ENCODE results near the gene RUNX2. TPM values are rescaled to one million over a fixed set of nuclear protein-coding genes. Genes with fewer than 3 reads are reported as not detected.
A peak's percentile ranks its signal among the peaks of the same experiment; 100 is the strongest.

Gene RUNX2
- total and polyA plus RNA-seq, 2 experiments from 2014 or later = 4.4 to 5.2 TPM

- no peak overlapping the region for H2AFZ ChIP-seq
- no peak overlapping the region for H3K4me3 ChIP-seq
- in situ Hi-C loops (cut with MboI) = no loop called here
- no peak overlapping the region for H3K27ac ChIP-seq
- H3K9me3 ChIP-seq (ENCODE audit: low read depth) = no peaks in the 10 kb centered on the region
- no peaks in the 10 kb centered on the region for H3K9me2 ChIP-seq (ENCODE audit: insufficient read depth)
- no peaks in the 10 kb centered on the region for H3K27me3 ChIP-seq (replicated peaks; ENCODE audit: insufficient read depth)
- peaks cover 6% of the 10 kb centered on the region for H3K4me1 ChIP-seq (ENCODE audit: insufficient read depth)
- 91 to 92% methylated on average over 11 of the region's 11 CpGs for WGBS, 2 experiments (ENCODE audit: low coverage in 1 of 2, low lambda C conversion rate in 2 of 2, missing lambda C conversion rate in 2 of 2)
- H3K36me3 ChIP-seq (ENCODE audit: low read depth) = no peaks in the 10 kb centered on the region
- no peak overlapping the region for H3K4me2 ChIP-seq (ENCODE audit: unreplicated experiment)
- no peaks in the 10 kb centered on the region for H3K79me2 ChIP-seq (ENCODE audit: insufficient read depth)
- no peak for TF ChIP-seq EZH2 (IDR thresholded peaks at IDR 0.05; ENCODE audit: insufficient read depth, poor library complexity, severe bottlenecking)
- TF ChIP-seq EZH2phosphoT487 (IDR thresholded peaks at IDR 0.05; ENCODE audit: insufficient read depth, low read depth) = no peak
- DNase-seq = no peak
- 0 out of 2 replicates have a peak, but pooled peaks cover under 1% of the 10 kb centered on the region for H3F3A ChIP-seq (ENCODE audit: insufficient read depth)
- H4K20me1 ChIP-seq (ENCODE audit: insufficient read depth) = no peaks in the 10 kb centered on the region
- H3K9ac ChIP-seq = no peak overlapping the region
Measured at GRCh38 chr6:45619211-45619760, 291.2 kb downstream of the RUNX2 start.

DNA sequence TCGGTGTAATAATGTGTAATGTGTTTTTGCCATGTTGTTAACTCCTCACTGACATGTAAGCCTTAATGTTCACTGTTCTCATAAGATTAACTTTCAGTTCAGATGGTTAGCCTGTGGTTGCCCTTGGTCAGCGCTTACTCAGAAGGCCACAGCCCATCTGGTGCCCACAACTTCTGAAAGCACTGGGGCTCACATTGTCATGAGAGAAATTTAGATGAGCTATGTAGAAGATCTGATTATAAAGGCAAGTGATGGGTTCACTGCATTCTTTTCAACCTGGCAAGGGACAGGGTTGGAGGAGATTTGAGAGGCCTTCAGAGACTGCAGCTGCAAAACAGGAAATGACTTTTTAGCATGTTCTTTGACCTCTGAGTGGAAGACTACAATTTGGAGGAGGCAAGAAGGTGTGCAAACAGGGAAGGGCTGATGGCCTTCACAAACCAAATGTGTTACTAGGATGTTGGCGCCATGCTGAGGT, 291.9 kb downstream of the RUNX2 start:
- Histone ChIP-seq H4K20me1 (ENCODE audit: insufficient read depth) (no peaks in the 10 kb centered on the region), H3K4me2 (ENCODE audit: unreplicated experiment) (no peak overlapping the region), H3K9me3 (ENCODE audit: low read depth) (no peaks in the 10 kb centered on the region), H2AFZ (no peak overlapping the region), H3F3A (ENCODE audit: insufficient read depth) (peaks cover 7% of the 10 kb centered on the region), H3K4me1 (ENCODE audit: insufficient read depth) (peaks cover 12% of the 10 kb centered on the region), H3K4me3 (no peak overlapping the region), H3K27me3 (replicated peaks; ENCODE audit: insufficient read depth) (no peaks in the 10 kb centered on the region), H3K36me3 (ENCODE audit: low read depth) (no peaks in the 10 kb centered on the region), H3K9me2 (ENCODE audit: insufficient read depth) (no peaks in the 10 kb centered on the region), H3K27ac (no peak overlapping the region), H3K9ac (no peak overlapping the region), H3K79me2 (ENCODE audit: insufficient read depth) (no peaks in the 10 kb centered on the region)
- TF ChIP-seq EZH2phosphoT487 (IDR thresholded peaks at IDR 0.05; ENCODE audit: insufficient read depth, low read depth) (no peak), EZH2 (IDR thresholded peaks at IDR 0.05; ENCODE audit: insufficient read depth, poor library complexity, severe bottlenecking) (no peak)
- in situ Hi-C loops (cut with MboI) = no loop called here
- DNase-seq = peak; percentile 32
- 94 to 98% methylated on average over 3 of the region's 3 CpGs for WGBS, 2 experiments (ENCODE audit: low coverage in 1 of 2, low lambda C conversion rate in 2 of 2, missing lambda C conversion rate in 2 of 2)

DNA sequence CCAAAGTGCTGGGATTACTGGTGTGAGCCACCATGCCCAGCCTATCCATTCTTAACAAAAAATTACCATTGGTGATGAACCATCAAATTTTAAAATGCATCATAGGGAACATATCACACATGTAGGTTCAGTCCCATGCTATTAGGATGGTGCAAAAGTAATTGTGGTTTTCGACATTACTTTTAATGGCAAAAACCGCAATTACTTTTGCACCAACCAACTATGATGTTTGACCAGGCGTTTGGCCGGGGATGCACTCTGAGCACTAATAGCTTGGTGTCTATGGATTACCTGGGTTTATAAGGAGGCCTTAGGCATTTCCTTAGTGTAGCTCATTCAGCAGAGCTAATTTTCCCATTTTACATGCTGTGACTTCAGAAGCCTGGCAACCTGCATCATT, 296.1 kb downstream of the RUNX2 start:
- no peak overlapping the region for H3K4me3 ChIP-seq
- H3K27ac ChIP-seq = no peak overlapping the region
- no peak overlapping the region for H2AFZ ChIP-seq
- no peak overlapping the region for H3K4me2 ChIP-seq (ENCODE audit: unreplicated experiment)
- 96 to 98% methylated on average over 4 of the region's 4 CpGs for WGBS, 2 experiments (ENCODE audit: low coverage in 1 of 2, low lambda C conversion rate in 2 of 2, missing lambda C conversion rate in 2 of 2)
- no peaks in the 10 kb centered on the region for H3K36me3 ChIP-seq (ENCODE audit: low read depth)
- peaks cover 36% of the 10 kb centered on the region for H3K4me1 ChIP-seq (ENCODE audit: insufficient read depth)
- TF ChIP-seq EZH2phosphoT487 (IDR thresholded peaks at IDR 0.05; ENCODE audit: insufficient read depth, low read depth) (no peak), EZH2 (IDR thresholded peaks at IDR 0.05; ENCODE audit: insufficient read depth, poor library complexity, severe bottlenecking) (no peak)
- no peak overlapping the region for H3K9ac ChIP-seq
- in situ Hi-C loops (cut with MboI) = no loop called here
- no peaks in the 10 kb centered on the region for H4K20me1 ChIP-seq (ENCODE audit: insufficient read depth)
- no peaks in the 10 kb centered on the region for H3K27me3 ChIP-seq (replicated peaks; ENCODE audit: insufficient read depth)
- no peaks in the 10 kb centered on the region for H3K9me3 ChIP-seq (ENCODE audit: low read depth)
- H3K9me2 ChIP-seq (ENCODE audit: insufficient read depth) = no peaks in the 10 kb centered on the region
- no peak for DNase-seq
- no peaks in the 10 kb centered on the region for H3K79me2 ChIP-seq (ENCODE audit: insufficient read depth)
- peaks cover 34% of the 10 kb centered on the region for H3F3A ChIP-seq (ENCODE audit: insufficient read depth)

- in situ Hi-C loops (cut with MboI) = no loop called here
Measured at GRCh38 chr6:45625191-45625664, 297.1 kb downstream of the RUNX2 start.

More at GRCh38 chr6:45625191-45625664, 297.1 kb downstream of the RUNX2 start:
- TF ChIP-seq EZH2phosphoT487 (IDR thresholded peaks at IDR 0.05; ENCODE audit: insufficient read depth, low read depth) (no peak), EZH2 (IDR thresholded peaks at IDR 0.05; ENCODE audit: insufficient read depth, poor library complexity, severe bottlenecking) (no peak)
- Histone ChIP-seq H3K4me2 (ENCODE audit: unreplicated experiment) (peak overlapping the region; percentile 56), H3F3A (ENCODE audit: insufficient read depth) (peaks cover 34% of the 10 kb centered on the region), H2AFZ (peak overlapping the region; percentile 48), H3K9me2 (ENCODE audit: insufficient read depth) (no peaks in the 10 kb centered on the region), H3K27ac (peak overlapping the region; percentile 91), H3K9ac (peak overlapping the region; percentile 65), H3K9me3 (ENCODE audit: low read depth) (no peaks in the 10 kb centered on the region), H3K4me1 (ENCODE audit: insufficient read depth) (peaks cover 36% of the 10 kb centered on the region), H4K20me1 (ENCODE audit: insufficient read depth) (no peaks in the 10 kb centered on the region), H3K79me2 (ENCODE audit: insufficient read depth) (no peaks in the 10 kb centered on the region), H3K27me3 (replicated peaks; ENCODE audit: insufficient read depth) (no peaks in the 10 kb centered on the region), H3K36me3 (ENCODE audit: low read depth) (no peaks in the 10 kb centered on the region), H3K4me3 (no peak overlapping the region)
- WGBS, 2 experiments (ENCODE audit: low coverage in 1 of 2, low lambda C conversion rate in 2 of 2, missing lambda C conversion rate in 2 of 2) = 3 to 9% methylated on average over 5 of the region's 5 CpGs
- DNase-seq = peak; percentile 88
